AG04449 (cell line): ENCODE measurements around the gene ANKRD13D.

Source experiments
- CTCF ChIA-PET: fragments of 350-600 bp; formaldehyde crosslinking; extraction: SDS; loops from one replicate; lab custom pipeline; 2021; ENCODE audit warnings: antibody characterized with exemption; lab: Yijun Ruan, JAX
- POLR2A ChIA-PET: fragments of 400-600, 350-600 bp; formaldehyde crosslinking; extraction: SDS; loops from one replicate; lab custom pipeline; 2020; ENCODE audit warnings: antibody characterized with exemption, inconsistent platforms; lab: Yijun Ruan, JAX
- DNase-seq: peaks from one replicate; pipeline ENCODE4 v3.0.0-alpha.2; 2010; ENCODE audit warnings: low read depth, low spot score
- H3K4me3 ChIP-seq: 2 replicates; pipeline ENCODE4 v1.5.1; 2011; ENCODE audit warnings: low read depth, mild to moderate bottlenecking, control low read depth, low read length
- CTCF ChIP-seq: IDR thresholded peaks from one replicate; pipeline ENCODE4 v1.5.1; 2011; ENCODE audit warnings: mild to moderate bottlenecking, moderate library complexity, low read length, control low read depth, inconsistent platforms; ENCODE audit not compliant: insufficient read depth; ENCODE audit errors: missing control alignments

Gene ANKRD13D

GRCh38 chr11:67282876-67283371 lies 6.2 kb upstream of the ANKRD13D start:
- ChIA-PET CTCF (interaction anchor here (0.6 to 7.0 kb wide), 5 partner anchors 15 to 100 kb away, joined by 3 to 48 read pairs (median 7); partner anchors contain the start of gene GRK2), POLR2A (no interaction called here)
- no peak for TF ChIP-seq CTCF
- DNase-seq, result no peak
- no peak overlapping the region for H3K4me3 ChIP-seq

DNA sequence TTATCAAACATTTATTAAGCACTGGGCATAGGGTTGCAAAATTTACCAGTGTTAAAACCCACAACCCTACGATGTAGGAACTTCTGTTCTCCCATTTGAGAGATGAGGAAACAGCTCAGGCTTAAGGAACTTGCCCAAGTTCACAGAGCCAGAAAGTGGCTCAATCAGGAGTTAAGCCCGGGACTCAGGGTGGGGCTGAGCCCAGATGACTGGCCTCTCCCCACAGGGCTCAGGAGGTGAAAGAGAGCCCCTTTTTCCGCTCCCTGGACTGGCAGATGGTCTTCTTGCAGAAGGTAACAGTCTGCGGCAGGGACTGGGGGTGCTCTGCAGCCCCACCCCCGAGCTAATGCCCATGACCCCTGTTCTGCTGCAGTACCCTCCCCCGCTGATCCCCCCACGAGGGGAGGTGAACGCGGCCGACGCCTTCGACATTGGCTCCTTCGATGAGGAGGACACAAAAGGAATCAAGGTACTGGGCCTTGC lies 5.6 kb upstream of the ANKRD13D start:
- ChIA-PET CTCF (interaction anchor here (1.2 to 7.0 kb wide), 5 partner anchors 16 to 164 kb away, joined by 3 to 48 read pairs (median 7); partner anchors contain the start of genes GRK2 and KDM2A), POLR2A (no interaction called here)
- DNase-seq, result no peak
- TF ChIP-seq CTCF, result no peak
- H3K4me3 ChIP-seq, result no peak overlapping the region

DNA sequence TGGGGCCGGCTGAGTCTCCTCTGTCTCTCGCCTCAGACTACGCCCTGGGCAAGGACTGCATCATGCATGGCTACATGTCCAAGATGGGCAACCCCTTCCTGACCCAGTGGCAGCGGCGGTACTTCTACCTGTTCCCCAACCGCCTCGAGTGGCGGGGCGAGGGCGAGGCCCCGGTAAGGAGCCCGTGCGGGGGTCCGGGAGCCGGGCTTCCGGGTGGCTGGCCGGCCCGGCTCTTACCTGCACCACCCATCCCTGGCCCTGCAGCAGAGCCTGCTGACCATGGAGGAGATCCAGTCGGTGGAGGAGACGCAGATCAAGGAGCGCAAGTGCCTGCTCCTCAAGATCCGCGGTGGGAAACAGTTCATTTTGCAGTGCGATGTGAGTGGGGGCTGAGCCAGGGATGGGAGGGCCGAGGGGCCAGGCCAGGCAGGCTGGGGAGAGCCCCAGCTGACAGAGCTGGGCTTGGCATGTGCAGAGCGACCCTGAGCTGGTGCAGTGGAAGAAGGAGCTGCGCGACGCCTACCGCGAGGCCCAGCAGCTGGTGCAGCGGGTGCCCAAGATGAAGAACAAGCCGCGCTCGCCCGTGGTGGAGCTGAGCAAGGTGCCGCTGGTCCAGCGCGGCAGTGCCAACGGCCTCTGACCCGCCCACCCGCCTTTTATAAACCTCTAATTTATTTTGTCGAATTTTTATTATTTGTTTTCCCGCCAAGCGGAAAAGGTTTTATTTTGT lies 4.1 kb upstream of the ANKRD13D start:
- H3K4me3 ChIP-seq, result no peak overlapping the region
- POLR2A ChIA-PET, result no interaction called here
- CTCF ChIA-PET, result interaction anchor here (1.2 to 7.0 kb wide), 2 partner anchors 22 to 166 kb away, joined by 3 to 48 read pairs; partner anchors contain the start of gene KDM2A
- DNase-seq, result no peak
- no peak for TF ChIP-seq CTCF

DNA sequence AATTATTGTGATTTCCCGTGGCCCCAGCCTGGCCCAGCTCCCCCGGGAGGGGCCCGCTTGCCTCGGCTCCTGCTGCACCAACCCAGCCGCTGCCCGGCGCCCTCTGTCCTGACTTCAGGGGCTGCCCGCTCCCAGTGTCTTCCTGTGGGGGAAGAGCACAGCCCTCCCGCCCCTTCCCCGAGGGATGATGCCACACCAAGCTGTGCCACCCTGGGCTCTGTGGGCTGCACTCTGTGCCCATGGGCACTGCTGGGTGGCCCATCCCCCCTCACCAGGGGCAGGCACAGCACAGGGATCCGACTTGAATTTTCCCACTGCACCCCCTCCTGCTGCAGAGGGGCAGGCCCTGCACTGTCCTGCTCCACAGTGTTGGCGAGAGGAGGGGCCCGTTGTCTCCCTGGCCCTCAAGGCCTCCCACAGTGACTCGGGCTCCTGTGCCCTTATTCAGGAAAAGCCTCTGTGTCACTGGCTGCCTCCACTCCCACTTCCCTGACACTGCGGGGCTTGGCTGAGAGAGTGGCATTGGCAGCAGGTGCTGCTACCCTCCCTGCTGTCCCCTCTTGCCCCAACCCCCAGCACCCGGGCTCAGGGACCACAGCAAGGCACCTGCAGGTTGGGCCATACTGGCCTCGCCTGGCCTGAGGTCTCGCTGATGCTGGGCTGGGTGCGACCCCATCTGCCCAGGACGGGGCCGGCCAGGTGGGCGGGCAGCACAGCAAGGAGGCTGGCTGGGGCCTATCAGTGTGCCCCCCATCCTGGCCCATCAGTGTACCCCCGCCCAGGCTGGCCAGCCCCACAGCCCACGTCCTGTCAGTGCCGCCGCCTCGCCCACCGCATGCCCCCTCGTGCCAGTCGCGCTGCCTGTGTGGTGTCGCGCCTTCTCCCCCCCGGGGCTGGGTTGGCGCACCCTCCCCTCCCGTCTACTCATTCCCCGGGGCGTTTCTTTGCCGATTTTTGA lies 3.3 kb upstream of the ANKRD13D start:
- POLR2A ChIA-PET, result no interaction called here
- H3K4me3 ChIP-seq, result no peak overlapping the region
- no peak for DNase-seq
- TF ChIP-seq CTCF, result no peak
- CTCF ChIA-PET, result no interaction called here

GRCh38 chr11:67286621-67287333 lies 2.3 kb upstream of the ANKRD13D start:
- ChIA-PET POLR2A (interaction anchor here (2.7 kb wide), 1 partner anchor 9 kb away, joined by 18 read pairs; no protein-coding TSS in a partner anchor), CTCF (interaction anchor here (3.5 kb wide), 1 partner anchor 23 kb away, joined by 34 read pairs; no protein-coding TSS in a partner anchor)
- no peak for TF ChIP-seq CTCF
- H3K4me3 ChIP-seq, result no peak overlapping the region
- DNase-seq, result no peak
